HPDE6-E6E7 (cell line): ENCODE data around the gene SCN9A.
"Not testable (repeated sequence)": the region's sequence is repeated elsewhere in the genome, so short reads cannot be mapped to it uniquely, and the experiment has no call there.

Experiments used
- DNase-seq: peaks from one replicate; pipeline ENCODE4 v3.0.0; 2011; ENCODE audit warnings: missing footprints; ENCODE audit errors: extremely low spot score

SCN9A gene

DNA sequence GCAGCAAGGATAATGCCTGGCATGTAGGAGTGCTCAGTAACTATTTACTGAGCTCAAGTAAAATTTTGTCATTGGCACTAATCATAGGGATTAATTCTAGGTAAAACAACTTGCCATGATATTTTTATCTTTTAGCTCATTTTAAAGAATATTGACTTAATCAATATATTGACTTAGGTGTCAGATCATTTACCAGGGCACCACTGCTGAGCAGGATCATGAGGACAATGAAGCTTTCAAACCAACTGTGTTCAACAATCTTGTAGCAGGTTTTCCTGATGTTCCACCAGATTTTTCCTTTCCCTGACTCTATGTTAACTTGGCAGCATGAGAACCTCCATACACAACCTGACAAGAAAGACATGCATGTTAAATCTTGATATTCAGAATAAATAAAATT, 133.4 kb downstream of the SCN9A start:
- DNase-seq, result no peak

DNA sequence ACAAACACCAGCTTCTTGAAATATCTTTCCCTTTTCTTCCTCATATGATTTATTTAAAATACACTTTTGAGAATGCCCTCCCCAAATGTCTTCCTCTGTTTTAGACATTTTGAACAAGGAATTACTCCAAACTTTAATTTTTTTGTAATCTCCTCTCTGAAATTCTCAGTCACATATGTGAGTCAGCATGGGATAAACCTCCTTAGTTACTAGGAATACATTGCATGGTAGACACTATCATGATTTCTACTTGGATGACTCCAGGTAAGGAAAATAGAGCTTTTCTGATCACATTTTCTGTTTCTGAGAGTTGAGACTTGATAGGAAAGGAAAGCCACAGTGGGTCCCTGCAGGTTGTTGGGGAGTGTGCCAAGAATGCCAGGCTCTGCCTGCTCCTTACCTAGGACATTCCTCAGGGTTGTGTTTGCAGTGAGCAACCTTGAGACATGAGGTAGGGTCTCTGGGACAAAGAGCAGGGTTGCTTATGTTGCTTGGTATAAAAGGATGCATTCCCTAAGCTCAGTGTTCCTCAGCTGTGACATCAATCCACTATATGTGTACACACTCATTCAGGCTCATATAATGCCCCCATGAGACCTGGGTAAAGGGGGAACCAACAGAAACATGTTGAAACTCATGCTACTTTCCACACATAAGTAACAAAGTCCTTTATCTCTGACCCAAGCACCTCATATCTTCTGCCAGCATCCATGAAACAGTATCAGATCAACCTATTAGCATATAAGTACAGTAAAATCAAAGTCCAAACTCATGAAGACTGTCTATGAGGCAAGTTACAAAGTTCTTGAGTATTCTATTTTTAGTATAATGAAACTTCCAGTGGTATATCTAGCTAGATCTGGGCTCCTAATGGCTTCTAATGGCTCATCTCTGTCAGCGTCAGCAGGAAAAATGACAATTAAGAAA, 135.1 kb downstream of the SCN9A start:
- peak; percentile 7 for DNase-seq

DNA sequence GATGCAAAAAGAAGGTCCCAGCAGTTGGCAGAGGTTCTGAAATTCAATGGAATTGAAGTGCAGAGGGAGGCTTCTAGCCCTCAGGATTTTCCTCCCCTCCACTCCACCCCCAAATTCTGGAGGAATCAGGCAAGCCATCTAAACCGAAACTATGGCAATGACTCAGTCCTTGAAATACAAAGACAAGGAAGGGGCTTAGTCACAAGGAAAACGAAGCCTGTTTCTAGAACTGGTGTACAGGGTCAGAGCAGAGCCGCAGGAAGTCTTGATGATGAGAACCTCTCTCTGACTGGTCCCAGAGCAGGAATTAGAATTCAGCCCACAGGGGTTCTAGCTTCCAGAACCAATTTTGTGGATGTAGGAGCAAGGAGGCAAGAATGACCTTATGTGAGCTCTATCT, 136.2 kb downstream of the SCN9A start:
- peak; percentile 86 for DNase-seq

DNA sequence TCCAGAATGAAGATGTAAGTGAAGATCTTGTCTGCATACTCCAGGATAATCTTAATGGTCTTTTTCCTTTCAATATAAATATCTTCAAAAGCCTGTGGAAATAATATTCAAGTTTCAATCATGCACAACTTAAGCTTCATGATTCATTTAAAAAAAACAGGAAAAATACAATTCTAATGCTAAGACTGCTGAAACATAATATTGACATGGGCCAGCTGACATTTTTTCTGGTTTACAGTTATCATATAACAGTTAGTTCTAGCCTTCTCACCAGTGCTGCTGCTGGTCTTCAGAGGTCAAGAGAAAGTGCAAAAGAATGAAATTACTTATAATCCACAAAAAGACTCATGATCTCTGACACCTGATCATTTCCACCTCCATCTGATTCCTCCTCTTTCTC, 137.6 kb downstream of the SCN9A start:
- no peak for DNase-seq

DNA sequence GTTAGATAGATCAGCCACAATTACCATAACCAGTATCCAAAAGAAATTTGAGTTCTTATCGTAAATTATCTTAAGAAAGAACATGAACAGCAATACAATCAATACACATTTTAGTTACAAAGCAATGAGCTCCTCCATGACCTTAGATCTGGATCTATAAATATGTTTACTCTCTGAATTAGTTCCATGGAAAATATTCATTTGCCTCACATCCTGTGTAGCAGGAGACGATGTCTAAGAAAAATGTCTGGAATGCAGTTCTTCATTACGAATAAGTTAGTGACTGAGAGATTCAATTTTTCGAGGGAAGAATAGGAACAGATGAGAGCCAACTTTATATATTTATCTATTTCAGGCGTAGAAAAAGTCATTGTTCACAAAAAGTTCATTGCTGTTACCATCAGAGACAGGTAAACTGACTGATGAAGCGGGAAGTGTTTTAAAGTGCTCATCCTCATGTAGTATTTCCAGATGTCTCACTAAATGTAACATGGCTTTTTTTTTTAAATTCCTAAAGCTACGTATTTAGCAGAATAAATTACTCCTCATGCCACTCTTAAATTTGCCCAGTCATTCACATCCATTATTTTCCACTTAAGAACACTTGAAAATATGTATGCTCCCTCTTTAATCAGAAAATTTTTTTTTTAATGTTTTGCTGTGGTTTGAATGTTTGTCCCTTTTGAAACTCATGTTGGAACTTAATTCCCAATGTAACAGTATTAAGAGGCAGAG, 141.5 kb downstream of the SCN9A start:
- DNase-seq, result no peak

DNA sequence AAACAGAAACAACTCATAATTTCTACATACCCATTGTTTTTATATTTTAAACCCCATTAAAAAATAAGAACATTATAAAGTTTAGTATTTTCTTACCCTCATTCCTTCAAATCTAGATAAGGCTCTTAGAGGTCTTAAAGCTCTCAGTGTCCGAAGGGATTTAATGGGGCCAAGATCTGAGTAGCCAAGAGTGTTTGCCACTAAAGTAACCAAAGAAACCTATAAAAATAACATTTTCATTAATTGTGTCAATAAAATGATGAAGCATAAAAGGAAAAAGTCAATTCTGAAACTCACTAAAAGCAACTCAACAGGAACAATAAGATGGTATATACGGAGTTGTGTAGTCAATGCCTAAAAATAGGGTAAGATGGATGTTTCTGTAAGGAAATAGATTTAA, 142.5 kb downstream of the SCN9A start:
- DNase-seq, result no peak

DNA sequence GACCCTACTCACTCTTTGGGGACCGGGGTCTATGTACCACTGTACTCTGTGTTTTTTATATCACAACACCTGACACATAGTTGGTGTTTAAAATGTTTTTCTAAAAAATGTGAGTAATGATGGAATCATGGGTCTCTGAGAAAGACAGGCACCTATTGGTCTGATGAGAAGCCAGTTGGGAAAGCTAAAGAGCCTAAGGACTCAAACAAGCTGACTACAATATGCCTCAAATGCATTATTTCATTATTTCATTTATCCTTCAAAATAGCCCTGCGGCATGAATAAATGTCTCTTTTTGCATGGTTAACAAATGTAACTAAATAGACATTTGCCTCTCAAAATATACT, 145.0 kb downstream of the SCN9A start:
- no peak for DNase-seq

DNA sequence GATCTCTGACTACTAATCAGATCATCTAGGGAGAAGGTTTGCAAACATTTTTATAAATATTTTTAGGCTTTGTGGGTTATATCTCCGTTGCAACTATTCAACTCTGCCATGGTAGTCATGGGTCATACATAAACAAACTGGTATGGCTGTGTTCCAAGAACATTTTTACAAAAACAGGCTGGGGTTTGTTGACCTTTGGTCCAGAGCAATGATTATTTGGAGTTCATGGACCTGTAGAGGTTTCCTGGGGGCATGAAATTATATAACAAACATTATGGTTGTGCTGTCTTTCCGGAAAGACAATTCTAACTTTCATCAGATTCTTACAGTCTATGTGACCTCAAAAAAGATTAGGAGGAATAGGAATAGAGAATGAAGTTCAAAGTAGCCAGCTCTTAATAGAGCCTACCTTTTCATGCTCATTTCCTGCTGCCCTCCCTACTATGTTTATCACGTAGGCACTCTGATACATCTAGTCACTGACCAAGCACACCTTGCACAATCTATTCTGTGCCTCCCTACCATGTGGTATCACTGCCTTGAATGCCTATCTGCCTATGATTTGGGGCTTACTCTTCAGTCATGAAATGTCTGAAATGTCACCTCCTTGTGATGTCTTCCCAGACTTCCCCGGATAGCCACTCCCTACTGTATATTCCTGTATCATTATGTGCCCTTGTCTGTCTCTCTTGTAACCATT, 145.6 kb downstream of the SCN9A start:
- DNase-seq, result peak; percentile 2

DNA sequence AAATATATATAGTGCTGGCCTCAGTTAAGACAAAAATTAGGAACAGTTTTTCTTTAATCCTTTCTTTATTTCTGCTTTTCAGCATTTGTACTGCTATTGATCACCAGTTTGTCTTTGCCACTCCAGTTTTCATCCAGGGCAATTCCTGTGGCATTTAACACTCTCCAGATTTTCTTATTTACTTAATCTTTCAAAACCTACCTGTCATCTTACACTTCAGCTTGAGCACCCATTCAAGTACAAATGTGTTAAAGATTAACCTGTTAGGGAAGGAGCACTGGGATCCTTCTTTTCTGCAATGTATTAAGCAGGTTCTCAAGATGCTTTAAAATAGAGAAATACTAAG, 146.1 kb downstream of the SCN9A start:
- no peak for DNase-seq

DNA sequence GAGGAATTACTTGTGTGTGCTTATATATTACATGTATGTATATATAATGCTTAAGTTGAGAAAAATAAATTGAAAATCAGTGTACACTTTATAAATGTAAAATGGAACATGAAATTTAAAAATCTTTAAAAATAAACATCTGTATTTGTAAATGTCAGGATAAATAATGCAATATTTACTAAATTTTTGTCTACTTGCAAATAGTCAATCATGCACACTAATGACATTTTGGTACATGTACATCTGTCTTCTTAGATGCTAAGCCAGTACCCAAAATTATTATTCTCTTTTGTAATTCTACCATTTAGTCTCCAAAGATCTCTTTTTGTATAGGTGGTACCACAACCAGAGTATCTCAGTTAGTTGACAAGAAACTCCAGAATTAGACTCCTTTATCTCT, 151.5 kb downstream of the SCN9A start:
- no peak for DNase-seq

DNA sequence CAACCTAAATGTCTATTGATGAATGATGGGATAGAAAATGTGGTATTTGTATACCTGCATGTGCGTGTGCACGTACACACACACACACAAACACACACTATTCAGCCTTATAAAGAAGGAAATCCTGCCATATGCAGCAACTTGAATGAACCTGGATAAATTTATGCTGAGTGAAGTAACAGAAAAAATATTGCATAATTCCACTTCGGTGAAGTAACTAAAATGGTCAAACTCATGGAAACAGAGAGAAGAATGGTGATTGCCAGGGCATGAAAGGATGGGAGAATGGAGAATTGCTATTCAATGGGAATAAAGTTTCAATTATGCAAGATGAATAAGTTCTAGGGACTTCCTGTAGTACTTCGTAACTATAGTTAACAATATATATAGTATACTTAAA, 152.4 kb downstream of the SCN9A start:
- DNase-seq, result no peak

DNA sequence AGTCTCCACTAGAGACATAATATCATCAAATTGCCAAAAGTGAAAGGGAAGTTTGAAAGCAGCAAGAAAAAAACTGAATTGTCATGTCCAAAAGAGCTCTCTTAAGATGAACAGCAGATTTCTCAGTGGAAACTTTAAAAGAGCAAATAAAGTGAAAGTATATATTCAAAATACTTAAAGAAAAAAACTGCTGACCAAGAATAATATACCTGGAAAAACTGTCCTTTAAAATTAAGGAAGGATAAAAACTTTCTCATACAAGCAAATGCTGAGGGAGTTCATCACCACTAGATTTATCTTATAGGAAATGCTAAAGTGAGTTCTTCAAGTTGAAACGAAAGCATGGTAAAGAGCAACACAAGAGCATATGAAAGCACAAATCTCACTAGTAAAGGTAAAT, 164.7 kb downstream of the SCN9A start:
- DNase-seq, result no peak

DNA sequence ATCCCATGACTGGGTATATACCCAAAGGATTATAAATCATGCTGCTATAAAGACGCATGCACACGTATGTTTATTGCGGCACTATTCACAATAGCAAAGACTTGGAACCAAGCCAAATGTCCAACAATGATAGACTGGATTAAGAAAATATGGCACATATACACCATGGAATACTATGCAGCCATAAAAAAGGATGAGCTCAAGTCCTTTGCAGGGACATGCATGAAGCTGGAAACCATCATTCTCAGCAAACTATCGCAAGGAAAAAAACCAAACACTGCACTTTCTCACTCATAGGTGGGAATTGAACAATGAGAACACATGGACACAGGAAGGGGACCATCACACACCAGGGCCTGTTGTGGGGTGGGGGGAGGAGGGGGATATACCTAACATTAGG, 165.8 kb downstream of the SCN9A start:
- not testable (repeated sequence) for DNase-seq

DNA sequence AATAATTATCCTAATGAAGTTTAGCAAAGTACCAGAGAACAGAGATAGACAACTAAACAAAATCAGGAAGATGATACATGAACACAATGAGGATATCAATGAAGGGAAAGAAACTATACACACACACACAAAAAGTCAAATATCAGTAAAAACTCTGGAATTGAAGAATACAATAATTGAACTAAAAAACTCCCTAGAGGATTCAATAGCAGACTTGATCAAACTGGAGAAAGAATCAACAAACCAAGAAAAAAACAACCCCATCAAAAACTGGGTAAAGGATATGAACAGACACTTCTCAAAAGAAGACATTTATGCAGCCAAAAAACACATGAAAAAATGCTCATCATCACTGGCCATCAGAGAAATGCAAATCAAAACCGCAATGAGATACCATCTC, 166.4 kb downstream of the SCN9A start:
- DNase-seq, result not testable (repeated sequence)

DNA sequence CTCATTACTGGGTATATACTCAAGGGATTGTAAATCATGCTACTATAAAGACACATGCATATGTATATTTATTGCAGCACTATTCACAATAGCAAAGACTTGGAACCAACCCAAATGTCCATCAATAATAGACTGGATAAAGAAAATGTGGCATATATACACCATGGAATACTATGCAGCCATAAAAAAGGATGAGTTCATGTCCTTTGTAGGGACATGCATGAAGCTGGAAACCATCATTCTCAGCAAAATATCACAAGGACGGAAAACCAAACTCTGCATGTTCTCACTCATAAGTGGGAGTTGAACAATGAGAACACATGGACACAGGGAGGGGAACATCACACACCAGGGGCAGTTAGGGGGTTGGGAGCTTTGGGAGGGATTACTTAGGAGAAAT, 169.6 kb downstream of the SCN9A start:
- DNase-seq, result not testable (repeated sequence)

DNA sequence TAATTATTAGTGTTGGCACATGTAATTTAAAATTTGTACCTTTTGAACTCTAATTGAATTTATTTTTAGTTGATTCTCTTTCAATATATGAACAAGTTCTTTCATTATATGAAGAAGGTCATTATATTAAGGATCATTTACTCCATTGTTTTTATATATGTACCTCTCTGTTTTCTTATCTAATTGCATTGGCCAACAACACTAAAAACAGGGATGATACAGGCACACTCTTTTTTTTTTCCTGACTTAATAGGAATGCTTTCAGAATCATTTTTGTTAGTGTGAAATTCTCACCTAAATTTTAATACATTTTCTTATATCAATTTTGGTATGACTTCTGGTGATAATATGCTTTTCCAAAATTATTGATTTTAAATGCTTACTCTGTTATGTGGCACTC, 173.0 kb downstream of the SCN9A start:
- no peak for DNase-seq

DNA sequence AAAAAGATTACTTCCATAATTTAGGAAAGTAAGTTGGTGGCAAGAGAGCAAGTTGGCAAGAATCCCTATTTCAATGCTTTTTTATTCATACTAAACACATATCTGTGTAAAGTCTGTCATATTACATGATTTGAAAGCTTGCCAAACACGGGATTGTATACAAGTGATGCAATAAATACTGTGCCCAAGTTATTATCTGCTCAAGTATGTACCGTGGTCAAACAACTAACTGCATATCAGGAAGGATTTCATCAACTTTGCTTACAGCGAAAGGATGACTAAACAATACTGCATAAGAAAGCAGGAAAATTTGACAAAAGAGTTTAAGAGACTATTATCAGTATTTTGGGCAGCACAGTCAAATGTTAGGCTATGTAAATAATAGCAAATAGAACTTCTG, 178.3 kb downstream of the SCN9A start:
- no peak for DNase-seq

DNA sequence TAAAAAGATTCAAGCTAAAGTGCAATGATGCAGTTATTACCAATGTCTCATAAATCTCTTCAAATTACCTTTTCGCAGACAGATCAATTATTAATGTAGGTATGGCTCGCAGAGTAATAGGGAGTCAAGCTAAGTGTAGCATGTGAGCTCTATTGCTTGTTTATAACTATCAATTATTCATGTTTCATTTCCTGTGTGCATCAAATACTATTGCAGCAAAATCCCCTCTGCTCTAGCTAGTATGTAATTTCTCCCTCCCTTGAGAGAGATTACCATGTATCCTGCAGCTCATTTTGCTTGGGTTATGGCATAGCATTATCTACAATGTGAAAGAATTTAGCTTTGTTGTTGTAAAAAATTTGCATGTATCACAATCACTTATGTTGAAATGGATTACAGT, 182.3 kb downstream of the SCN9A start:
- DNase-seq, result no peak

DNA sequence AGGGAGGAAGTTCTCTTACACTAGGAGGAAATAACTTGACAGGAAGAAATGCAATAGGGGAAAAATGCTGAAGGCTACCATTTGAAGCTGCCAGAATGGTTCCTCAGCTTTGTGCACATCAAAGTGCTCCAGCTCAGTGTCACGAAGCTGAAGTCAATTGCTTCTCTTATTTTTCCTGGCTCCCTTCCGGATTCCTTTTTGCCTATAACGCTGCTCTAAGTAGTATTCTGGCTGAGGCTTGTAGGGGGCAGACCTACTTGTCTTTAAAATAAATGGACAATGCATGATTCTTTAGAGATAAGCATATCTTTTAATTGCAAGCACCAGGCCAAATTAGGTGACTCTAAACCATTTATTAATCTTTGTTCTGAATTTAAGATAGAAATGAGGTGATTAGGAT, 187.7 kb downstream of the SCN9A start:
- no peak for DNase-seq

DNA sequence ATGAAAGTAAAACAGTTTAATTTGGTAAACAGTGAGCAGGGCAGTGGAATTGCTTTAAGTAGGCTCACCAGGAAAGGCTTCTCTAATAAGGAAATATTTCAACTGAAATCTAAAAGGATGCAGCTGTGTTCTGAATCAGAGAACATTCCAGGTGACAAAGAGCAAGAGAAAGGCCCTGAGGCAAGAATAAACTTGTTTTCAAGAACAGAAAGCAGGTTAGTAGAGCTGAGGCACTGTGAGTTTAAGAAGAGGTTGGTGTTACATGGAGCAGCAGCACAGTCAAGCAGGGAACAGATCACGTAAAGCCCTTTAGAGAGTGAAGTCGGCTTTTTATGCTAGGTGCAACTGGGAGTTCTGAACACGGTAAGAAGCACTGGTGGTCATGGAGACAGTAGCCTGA, 191.0 kb downstream of the SCN9A start:
- peak; percentile 70 for DNase-seq

DNA sequence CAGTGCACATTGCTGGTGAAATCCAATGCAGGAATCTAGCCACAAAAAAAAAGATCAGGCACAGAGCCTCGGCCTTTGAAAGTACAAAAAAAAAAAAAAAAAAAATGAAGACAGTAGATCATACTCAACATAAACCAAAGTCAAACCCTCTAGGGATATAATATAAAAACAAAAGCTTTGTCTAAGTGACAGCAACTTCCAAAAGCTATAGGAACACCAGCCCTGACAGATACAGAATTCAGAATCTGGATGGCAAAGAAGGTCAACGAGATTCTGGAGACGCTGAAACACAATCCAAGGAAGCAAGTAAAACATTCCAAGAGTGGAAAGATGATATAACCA, 194.0 kb downstream of the SCN9A start:
- DNase-seq, result no peak

DNA sequence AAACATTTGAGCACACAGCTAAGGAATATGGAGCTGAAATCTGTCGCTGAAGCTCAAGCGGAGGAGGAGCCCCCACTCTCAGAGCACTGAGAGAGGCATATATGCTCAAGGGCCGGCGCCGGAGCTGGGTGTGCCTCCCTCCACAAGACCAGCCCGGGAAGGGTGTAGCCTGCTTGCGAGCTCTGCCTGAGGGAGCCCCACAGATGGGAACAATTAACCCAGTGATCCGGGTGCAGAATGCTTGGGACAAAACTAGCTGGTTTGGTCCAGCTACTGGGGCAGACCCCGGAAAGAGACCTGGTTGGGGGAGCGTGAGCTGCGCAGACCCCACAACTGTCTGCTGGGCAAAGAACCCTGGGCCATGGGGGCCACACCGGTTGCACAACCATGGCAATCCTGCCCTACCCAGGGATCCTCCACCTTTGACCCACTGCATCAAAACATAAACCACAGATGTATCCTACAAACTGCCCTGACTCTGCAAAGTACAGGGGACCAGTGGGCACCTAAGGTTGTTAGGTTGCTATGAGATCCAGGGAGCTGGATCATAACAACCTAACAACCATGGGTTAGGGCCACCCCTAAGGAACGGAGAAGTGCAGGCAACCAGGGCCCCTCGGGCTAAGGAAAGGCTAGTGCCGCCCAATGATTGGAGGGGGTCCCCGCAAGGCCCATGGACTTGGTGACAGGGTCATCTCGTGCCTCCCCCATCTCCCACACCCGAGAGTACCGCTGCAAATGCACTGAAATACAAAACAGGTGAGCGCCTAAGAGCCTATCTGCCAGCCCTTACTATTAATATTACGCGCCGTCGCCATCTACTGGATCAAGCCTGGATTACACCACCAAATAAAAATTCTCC, 194.6 kb downstream of the SCN9A start:
- DNase-seq, result peak; percentile 10
